Hippocampal formation (tissue), 2 donors: ENCODE measurements around the gene ZFP1.
"Not testable (repeated sequence)": the region's sequence is repeated elsewhere in the genome, so short reads cannot be mapped to it uniquely, and the experiment has no call there.

Experiments used
- DNase-seq, 2 donors: peaks; one replicate each; lab custom pipeline; 2025; lab: John Stamatoyannopoulos, UW

Gene ZFP1

GRCh38 chr16:75113541-75114121 lies 34.7 kb upstream of the ZFP1 start:
- no peak for DNase-seq

DNA sequence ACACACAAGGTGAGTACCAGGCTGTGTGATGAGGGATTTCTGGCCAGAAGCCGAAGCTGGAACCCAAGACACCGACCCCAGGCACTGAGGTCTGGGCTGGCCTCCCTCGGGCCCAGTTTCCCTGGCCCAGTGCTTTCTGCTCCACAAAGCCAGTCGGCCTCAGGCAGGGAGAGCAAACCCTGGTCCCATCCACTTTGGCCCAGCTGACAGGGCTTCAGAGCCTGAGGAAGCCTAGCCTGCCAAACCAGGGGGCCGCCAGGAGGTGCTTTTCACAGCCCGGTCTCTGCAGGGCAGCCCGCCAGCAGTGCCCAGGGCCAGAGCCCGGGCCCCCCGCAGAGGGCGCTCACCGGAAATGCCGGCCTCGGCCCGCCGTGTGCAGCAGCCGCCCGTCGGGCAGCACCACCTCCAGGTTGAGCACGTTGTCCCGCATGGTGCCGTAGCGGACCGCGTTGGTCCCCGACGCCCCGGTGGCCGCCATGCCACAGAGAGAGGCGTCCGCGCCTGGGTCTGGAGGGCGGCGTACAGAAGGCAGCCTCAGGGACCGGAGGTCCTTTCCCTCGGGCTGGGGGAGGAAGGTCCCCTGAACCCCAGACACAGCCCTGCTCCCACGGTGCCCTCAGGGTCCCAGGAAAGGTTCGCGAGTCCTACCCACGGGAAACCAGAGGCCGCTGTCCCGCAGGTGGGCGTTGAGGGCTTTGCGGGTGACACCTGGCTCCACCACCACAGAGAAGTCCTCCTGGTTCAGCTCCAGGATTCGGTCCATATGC lies 34.0 kb upstream of the ZFP1 start:
- DNase-seq = no peak

DNA sequence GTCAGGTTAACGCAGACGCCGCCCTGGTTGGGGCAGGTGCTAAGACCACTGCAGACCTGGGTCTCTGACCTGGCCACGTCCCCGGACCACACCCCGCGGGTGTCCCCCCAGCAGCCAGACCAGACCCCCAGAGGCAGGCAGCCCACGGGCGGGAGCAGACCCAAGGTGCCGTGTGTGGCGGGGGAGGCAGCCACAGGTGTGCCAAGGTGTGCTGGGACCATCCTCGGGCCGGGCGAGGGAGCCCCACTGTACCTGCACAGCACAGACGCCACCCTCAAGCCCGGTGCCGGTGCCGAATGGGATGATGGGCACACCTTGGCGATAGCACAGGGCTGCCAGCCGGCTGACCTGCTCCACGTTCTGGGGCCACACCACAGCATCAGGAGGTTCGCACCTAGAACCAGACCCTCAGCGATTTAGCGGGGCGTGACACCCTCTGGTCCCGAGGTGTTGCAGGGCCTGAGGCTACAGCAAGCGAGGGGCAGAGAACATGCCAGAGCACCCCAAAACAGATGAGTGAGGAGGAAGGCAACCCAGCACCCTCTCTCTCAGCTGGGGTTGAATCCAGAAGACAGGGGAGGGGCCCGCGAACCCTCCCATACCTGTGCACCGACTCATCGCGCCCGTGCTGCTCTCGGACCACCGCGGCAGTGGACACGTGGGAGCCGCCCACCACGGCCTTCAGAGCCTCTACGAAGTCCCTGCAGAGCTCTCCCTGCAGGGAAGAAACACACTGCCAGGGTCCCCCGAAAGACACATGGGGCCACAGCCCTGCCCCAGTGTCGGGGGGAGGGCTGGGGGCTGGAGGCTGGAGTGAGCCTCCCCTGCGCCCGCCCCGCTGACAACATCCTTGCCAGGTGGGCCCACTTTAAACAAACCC lies 33.1 kb upstream of the ZFP1 start:
- DNase-seq = no peak

GRCh38 chr16:75116081-75116910 lies 32.0 kb upstream of the ZFP1 start, which contains the start of gene LDHD:
TSS of gene LDHD (minus strand) at chr16:75116780. CDS start at chr16:75116720, 60 bp downstream.
- DNase-seq = peak; percentile 85 to 86

DNA sequence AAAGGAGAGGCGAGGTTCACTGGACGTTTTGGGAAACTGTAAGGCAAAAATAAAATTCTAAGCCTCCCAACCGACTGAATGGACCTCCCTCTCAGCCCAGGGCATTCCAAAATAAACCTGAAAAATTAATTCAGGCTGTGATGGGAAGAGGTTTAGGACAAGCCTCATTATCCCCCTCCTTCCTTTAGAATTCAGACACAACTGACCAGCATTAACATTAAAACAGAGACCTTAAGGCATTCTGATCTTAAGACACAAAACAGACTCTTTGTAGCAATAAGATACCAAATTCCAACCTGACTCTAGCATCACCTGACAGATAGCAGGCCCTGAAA lies 31.4 kb upstream of the ZFP1 start:
- no peak for DNase-seq

DNA sequence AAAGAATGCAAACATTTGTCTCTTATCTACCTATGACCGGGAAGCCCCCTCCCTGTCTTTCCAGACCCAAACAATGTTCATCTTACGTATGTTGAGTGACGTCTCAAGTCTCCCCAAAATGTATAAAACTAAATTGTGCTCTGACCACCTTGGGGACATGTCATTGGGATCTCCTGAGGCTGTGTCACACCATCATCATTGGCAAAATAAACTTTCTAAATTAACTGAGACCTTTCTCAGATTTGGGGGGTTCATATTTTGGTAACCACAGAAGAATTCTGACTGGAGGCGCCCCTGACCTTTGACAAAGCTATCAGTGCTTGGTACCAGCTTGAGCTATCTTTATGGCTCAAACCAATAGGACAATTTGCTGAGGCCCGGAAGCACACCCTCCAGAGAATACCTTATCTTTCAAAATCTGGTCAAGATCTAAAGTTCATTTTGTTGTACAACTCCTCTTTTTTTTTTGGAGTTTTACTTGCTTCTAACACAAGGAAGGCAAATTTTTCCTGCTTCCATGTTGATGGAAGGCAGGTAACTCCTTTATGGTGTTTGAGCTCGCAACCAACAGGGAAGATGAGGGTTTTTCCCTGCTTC lies 29.3 kb upstream of the ZFP1 start:
- DNase-seq = no peak

- no peak for DNase-seq
Measured at GRCh38 chr16:75120253-75120652, 28.1 kb upstream of the ZFP1 start.

DNA sequence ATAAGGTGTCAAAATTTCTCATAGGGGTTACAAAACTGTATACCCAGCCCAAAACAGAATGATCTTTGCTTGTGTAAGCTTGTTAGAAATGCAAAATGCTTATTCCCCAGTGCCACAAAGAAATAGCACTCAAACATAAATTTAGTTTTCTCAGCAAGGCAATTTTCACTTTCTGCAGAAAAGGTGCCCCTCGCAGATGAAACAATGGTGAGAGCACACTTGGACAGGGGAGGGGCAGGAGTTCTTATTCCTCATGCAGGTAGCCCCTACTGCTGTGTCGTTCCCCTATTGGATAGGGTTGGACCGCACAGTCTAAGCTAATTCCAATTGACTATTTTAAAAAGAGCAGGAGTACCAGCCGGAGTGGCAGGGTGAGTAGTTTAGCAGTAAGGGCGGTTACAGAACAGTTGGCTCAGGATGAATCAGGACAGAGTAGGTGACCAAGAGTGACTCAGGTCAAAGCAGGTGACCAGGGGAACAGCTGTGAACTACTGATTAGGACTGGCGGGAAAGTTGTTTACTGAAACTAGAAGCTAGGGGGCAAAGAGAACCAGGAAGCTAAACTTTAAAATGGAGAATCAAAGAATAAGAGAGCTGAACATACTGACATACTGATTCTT lies 26.3 kb upstream of the ZFP1 start:
- DNase-seq = no peak

GRCh38 chr16:75122609-75123008 lies 25.7 kb upstream of the ZFP1 start:
- no peak for DNase-seq

DNA sequence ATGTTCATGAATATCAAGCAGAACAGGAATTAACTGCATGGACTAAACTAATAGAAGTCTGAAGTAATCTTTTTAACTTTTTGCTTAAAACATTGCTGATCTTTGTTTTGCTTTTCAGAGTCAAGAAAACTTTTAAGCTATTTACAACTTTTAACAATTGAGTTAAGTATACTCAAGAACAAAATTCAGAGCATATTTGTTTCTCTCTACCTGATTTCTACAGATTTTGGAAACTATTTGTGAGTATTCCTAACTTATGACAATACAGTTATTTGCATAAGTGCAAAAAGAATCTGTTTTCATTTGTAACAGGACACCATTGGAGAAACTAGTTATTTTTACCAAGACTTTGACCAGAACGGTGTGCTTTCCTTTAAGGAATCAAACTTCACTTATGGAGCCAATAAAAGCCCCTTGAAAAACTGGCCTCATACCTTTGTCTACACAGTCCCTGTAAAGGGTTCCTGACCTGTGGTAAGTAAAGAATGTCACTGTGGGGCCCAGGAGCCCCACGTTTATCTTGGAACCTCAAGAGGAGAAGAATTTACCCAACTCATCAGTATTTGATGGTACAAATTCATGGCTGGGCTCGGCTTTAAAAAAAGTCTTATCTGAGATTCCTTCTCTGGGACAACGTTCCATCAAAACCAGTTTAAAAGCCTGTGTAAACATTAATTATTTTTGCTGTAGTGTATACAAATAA lies 20.5 kb upstream of the ZFP1 start:
- DNase-seq = no peak

DNA sequence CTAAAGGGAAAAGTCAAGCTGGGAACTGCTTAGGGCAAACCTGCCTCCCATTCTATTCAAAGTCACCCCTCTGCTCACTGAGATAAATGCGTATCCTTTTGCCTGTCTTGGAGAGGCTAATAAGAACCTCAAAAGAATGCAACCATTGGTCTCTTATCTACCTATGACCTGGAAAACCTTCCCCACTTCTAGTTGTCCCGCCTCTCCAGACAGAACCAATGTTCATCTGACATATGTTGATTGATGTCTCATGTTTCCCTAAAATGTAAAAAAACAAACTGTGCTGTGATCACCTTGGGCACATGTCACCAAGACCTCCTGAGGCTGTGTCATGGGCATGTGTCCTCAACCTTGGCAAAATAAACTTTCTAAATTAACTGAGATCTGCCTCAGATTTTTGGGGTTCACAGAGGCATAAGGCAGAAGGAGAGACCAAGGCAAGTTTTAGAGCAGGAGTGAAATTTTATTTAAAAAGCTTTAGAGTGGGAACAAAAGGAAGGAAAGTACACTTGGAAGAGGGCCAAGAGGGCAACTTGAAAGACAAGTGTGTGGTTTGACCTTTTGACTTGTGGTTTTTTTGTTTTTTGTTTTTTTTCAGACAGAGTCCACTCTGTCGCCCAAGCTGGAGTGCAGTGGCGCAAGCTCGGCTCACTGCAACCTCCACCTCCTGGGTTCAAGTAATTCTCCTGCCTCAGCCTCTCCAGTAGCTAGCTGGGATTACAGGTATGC lies 18.7 kb upstream of the ZFP1 start:
- DNase-seq = not testable (repeated sequence)

DNA sequence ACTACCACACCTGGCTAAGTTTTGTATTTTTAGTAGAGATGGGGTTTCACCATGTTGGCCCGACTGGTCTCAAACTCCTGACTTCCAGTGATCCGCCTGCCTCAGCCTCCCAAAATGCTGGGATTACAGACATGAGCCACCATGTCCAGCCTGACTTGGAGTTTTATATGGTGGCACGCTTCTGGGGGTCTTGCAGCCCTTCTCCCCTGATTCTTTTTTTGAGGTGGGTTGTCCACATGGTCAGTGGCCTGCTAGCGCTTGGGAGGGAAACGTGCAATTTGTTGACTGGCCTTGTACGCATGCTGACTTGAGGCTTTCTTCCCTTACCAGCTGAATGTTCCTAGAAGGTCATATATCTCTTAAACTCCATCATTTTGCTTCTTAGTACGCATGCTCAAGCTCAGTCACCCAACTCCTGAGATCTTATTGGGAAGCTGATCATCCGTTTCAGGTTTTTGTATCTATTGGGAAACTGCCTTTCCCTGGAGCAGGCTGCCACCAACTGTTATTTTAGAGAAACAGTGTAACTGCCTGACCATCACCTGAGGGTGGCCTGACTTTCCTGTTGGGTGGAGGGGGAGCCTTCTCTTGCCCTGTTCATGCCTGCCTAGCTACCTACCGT lies 18.1 kb upstream of the ZFP1 start:
- no peak for DNase-seq

GRCh38 chr16:75131081-75131480 lies 17.2 kb upstream of the ZFP1 start:
- no peak for DNase-seq

DNA sequence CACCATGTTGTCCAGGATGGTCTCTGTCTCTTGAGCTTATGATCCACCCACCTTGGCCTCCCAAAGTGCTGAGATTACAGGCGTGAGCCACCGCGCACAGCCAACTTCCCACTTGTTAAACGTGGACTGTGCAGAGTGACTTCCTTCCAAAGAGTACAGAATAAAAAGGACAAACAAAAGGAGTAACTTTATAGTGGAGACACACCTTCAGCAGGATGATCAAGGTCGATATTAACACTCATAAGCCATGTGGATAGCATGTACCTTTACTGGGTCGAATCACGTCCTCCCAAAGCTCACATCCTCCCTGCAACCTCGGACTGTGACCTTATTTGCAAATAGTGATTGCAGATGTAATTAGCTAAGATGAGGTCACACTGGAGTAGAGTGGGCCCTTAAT lies 10.1 kb upstream of the ZFP1 start:
- no peak for DNase-seq

DNA sequence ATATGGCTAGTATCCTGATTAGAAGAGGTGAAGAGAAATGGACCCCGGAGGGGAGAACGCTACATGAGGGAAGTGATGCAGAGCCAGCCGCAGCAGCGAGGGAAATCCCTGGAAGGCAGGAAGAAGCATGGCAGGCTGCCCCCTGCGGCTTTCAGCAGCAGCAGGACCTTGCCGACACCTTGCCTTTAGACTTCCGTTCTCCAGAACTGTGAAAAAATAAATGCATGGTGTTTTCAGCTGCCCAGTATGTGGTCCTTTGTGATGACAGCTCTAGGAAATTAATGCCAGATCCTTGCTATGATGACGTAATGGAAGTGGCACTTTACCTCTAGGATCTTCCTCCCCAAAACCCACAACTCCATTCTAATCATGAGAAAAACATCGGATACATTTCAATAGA lies 9.7 kb upstream of the ZFP1 start:
- DNase-seq = no peak

- DNase-seq = no peak
Measured at GRCh38 chr16:75139498-75139897, 8.8 kb upstream of the ZFP1 start.

DNA sequence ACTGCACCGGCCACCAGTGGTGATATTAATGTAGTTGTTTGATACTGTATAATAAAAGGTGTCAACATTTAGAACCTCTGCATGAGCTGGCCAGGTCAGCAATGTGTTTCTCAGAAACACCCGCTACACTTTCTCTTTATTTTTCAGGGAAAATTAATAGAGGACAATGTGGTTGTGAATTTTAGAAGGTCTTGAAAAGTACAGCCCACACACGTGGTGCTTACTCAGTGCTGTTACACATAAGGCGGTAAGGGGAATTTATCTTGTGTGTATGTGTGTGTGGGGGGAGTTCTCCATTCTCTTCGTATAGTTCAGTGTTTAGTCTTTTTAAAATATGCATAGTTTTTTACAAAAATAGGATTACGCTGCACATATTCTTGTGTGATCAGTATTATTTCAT lies 4.4 kb upstream of the ZFP1 start:
- DNase-seq = no peak

GRCh38 chr16:75147968-75148310 lies 385 bp upstream of the ZFP1 start:
- no peak for DNase-seq

DNA sequence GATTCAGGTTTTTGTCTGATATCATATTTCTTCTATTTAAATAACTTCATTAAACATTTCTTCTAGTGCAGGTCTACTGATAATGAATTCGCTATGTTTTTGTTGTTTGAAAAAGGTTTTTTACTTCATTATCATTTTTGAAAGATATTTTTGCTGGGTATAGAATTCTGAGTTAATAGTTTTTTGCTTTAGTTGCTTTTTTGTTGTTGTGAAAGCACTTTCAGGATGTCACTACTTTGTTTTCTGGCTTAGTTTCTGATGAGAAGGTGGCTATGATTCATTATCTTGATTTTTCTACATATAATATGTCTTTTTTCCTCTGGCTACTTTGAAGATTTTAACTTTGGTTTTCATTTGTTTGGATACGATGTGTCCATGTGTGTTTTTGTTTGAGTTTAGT lies 3.5 kb downstream of the ZFP1 start:
- DNase-seq = no peak

DNA sequence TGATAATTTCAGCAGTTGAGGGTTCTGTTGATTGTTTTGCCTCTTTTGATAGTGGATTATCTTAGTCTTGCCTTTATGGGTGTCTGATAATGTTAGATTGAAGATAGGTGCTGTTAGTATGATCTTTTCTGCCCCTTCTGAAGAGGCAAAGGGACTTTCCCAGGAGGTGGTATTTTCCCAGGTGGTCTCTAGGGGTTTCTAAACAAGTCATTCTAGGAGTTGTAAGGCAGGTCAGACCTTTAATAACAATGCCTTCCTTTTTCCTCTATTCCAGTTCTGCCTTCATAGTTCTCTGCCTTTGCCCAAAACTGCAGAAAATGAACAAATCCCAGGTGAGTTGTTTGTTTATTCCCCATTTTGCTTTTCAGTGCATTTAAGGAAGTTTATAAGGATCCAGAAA lies 4.3 kb downstream of the ZFP1 start:
- DNase-seq = no peak
